IPS DF 6.9 (cell line): Measurements from ENCODE around the gene SUPT20HL1.
"Not testable (repeated sequence)": the region's sequence is repeated elsewhere in the genome, so short reads cannot be mapped to it uniquely, and the experiment has no call there.

ENCODE experiments used
- DNase-seq: peaks from one replicate; pipeline ENCODE4 v3.0.0-alpha.2; 2013; ENCODE audit warnings: low read depth, low spot score
- H3K27ac ChIP-seq: one replicate; pipeline ENCODE4 v1.5.1; 2013; ENCODE audit warnings: low read length, control low read depth
- H3K27me3 ChIP-seq: 2 replicates; pipeline ENCODE4 v1.6.1; 2013; ENCODE audit warnings: mild to moderate bottlenecking, low read length; ENCODE audit not compliant: control insufficient read depth, insufficient read depth
- H3K36me3 ChIP-seq: 2 replicates; pipeline ENCODE4 v1.6.1; 2013; ENCODE audit warnings: low read length; ENCODE audit not compliant: control insufficient read depth, insufficient read depth
- H3K4me1 ChIP-seq: 2 replicates; pipeline ENCODE4 v1.6.1; 2013; ENCODE audit warnings: low read length; ENCODE audit not compliant: control insufficient read depth, insufficient read depth
- H3K4me3 ChIP-seq: 2 replicates; pipeline ENCODE4 v1.5.1; 2013; ENCODE audit warnings: mild to moderate bottlenecking, low read length
- H3K9me3 ChIP-seq: 2 replicates; pipeline ENCODE4 v1.6.1; 2013; ENCODE audit warnings: low read length, inconsistent platforms; ENCODE audit not compliant: control insufficient read depth, insufficient read depth
- WGBS: extraction: QIAGEN DNeasy Blood & Tissue Kit; methylation state at CpG from one replicate; pipeline ENCODE4 v1.1.7; 2013; ENCODE audit warnings: mixed read lengths, missing lambda C conversion rate; ENCODE audit not compliant: insufficient read length, insufficient coverage; 5-methylcytosine and 5-hydroxymethylcytosine counted together

The SUPT20HL1 gene

GRCh38 chrX:24376403-24376802 lies 16.0 kb downstream of the SUPT20HL1 start:
- no peak overlapping the region for H3K4me3 ChIP-seq
- no CpG with 5 or more reads among the region's 3 CpGs for WGBS
- H3K36me3 ChIP-seq = no peaks in the 10 kb centered on the region
- H3K4me1 ChIP-seq = peaks cover 6% of the 10 kb centered on the region; the same call in 1 of the 2 replicates
- no peaks in the 10 kb centered on the region for H3K9me3 ChIP-seq
- no peak for DNase-seq
- no peak overlapping the region for H3K27ac ChIP-seq
- H3K27me3 ChIP-seq = no peaks in the 10 kb centered on the region

DNA sequence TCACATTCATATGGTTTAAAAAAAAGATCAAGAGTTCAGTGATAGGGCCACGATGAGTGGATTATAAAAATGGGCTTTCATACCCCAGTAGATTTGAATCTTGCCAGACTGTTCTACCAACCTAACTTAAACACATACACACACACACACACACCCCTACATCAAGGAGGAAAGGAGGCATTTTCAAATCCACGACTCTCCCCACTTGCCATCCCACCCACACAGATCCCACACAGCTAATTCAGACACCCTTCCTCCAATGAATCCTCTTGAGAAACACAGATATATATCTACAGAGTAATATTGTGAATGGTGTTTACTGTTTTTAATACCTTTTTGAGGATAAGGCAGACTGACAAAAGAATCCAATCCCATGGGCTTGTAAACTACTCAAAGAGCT lies 16.8 kb downstream of the SUPT20HL1 start:
- WGBS = no CpG with 5 or more reads among the region's 2 CpGs
- Histone ChIP-seq H3K27me3 (no peaks in the 10 kb centered on the region), H3K9me3 (no peaks in the 10 kb centered on the region), H3K36me3 (no peaks in the 10 kb centered on the region), H3K27ac (no peak overlapping the region), H3K4me3 (no peak overlapping the region), H3K4me1 (peaks cover 4% of the 10 kb centered on the region; the same call in 1 of the 2 replicates)
- DNase-seq = no peak

GRCh38 chrX:24377911-24378468 lies 17.6 kb downstream of the SUPT20HL1 start:
- H3K9me3 ChIP-seq = no peaks in the 10 kb centered on the region
- no peaks in the 10 kb centered on the region for H3K27me3 ChIP-seq
- H3K4me3 ChIP-seq = no peak overlapping the region
- peaks cover 3% of the 10 kb centered on the region; the same call in 1 of the 2 replicates for H3K4me1 ChIP-seq
- DNase-seq = no peak
- no peak overlapping the region for H3K27ac ChIP-seq
- no peaks in the 10 kb centered on the region for H3K36me3 ChIP-seq
- no CpG with 5 or more reads among the region's 1 CpG for WGBS

DNA sequence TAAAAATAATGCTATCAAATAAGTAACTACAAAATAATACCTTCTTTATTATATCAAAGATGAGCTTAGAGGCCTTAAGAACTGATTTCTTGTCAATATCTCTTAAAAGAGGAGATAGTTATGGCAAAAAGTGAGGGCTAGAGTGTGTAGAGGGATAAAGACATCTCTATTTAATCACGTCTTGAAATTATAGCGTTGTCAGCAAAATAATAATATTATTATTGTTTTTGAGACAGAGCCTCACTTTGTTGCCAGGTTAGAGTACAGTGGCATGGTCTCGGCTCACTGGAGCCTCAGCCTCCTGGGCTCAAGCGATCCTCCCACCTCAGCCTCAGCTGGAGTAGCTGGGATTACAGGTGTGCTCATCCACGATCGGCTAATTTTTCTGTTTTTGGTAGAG lies 18.3 kb downstream of the SUPT20HL1 start:
- DNase-seq = no peak
- H3K4me1 ChIP-seq = peaks cover 3% of the 10 kb centered on the region; the same call in 1 of the 2 replicates
- WGBS = no CpG with 5 or more reads among the region's 6 CpGs
- H3K4me3 ChIP-seq = no peak overlapping the region
- no peaks in the 10 kb centered on the region for H3K9me3 ChIP-seq
- no peak overlapping the region for H3K27ac ChIP-seq
- no peaks in the 10 kb centered on the region for H3K36me3 ChIP-seq
- H3K27me3 ChIP-seq = no peaks in the 10 kb centered on the region

DNA sequence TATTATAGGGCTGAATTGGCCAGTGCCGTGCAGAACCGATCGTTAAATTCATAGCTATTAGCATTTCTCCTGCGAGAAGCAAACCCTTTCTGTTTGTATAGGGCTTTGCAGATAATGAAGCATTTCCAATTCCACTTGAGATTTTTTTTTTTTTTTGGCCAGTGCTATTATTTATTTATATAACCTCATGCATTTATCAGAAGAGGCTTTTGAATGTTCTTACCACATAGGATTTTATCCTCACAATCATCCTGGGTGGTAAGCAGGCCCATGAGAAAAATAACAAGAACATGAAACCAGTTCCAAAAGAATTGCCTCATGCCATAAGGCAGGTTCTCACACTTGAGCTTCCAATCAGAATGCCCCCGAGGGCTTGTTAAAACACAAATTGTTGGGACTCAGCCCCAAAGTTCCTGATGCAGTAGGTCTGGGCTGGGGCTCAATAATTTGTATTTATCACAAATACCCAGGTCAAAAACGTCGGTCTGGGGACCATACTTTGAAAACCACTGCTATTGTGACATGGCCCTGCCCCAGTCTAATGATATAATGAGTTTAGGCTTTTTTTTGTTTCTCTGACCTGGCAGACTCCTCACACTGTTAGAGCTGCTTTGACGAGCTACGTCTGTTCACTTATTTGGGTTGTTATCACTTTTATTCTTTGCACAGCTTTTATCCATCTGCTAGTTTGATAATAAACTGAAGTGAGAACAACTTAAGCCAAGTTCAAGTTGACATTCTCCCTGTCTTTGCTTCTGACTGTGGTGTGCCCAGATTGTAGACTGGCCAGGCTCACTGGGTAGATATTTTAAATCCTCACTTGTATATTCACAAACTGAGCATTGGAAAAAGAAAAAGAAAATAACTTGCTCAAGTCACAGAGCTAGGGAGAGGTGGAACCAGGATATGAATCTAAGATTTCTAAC lies 20.1 kb downstream of the SUPT20HL1 start:
- H3K27ac ChIP-seq = no peak overlapping the region
- no CpG with 5 or more reads among the region's 9 CpGs for WGBS
- H3K36me3 ChIP-seq = no peaks in the 10 kb centered on the region
- H3K4me3 ChIP-seq = no peak overlapping the region
- no peaks in the 10 kb centered on the region for H3K27me3 ChIP-seq
- DNase-seq = no peak
- H3K4me1 ChIP-seq = peaks cover 3% of the 10 kb centered on the region; the same call in 1 of the 2 replicates
- no peaks in the 10 kb centered on the region for H3K9me3 ChIP-seq

DNA sequence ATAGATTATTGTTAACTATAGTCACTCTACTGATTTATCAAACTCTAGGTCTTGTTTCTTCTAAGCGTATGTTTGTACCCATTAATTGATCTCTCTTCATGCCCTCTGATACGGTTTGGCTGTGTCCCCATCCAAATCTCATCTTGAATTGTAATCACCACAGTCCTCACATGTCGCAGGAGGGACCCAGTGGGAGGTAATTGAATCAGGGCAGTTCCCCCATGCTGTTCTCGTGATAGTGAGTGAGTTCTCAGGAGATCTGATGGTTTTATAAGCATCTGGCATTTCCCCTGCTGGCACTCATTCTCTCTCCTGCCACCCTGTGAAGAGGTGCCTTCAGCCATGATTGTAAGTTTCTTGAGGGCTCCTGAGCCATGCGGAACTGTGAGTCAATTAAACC lies 21.9 kb downstream of the SUPT20HL1 start:
- not testable (repeated sequence) for H3K27ac ChIP-seq, DNase-seq, H3K4me3 ChIP-seq, H3K36me3 ChIP-seq, H3K4me1 ChIP-seq, H3K9me3 ChIP-seq, H3K27me3 ChIP-seq
- no CpG with 5 or more reads among the region's 5 CpGs for WGBS

DNA sequence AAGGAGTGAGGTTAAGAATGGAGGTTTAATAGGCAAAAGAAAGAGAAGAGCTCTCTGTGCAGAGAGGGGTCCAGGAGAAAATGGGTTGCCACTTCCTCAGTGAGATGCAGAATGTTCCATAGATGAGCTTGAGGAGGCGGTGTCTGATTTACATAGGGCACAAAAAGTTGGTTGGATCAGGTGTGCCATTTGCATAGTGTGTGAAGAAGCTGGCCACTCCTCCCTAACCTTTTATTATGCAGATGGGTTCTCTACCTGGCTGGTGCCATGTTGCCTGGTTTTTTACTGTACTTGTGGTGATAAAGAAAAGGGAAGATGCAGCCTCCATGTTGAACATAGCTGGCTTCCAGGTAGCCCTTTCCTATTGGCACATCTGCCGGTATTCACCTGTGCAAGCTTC lies 27.3 kb downstream of the SUPT20HL1 start:
- Histone ChIP-seq H3K27me3 (no peaks in the 10 kb centered on the region), H3K4me1 (peaks cover 1% of the 10 kb centered on the region; the same call in 1 of the 2 replicates), H3K27ac (no peak overlapping the region), H3K9me3 (no peaks in the 10 kb centered on the region), H3K4me3 (no peak overlapping the region), H3K36me3 (no peaks in the 10 kb centered on the region)
- no peak for DNase-seq
- no CpG with 5 or more reads among the region's 2 CpGs for WGBS

GRCh38 chrX:24391389-24391788 lies 30.9 kb downstream of the SUPT20HL1 start:
- DNase-seq = no peak
- Histone ChIP-seq H3K36me3 (no peaks in the 10 kb centered on the region), H3K9me3 (no peaks in the 10 kb centered on the region), H3K4me1 (peaks cover 1% of the 10 kb centered on the region; the same call in 1 of the 2 replicates), H3K4me3 (no peak overlapping the region), H3K27ac (no peak overlapping the region), H3K27me3 (no peaks in the 10 kb centered on the region)
- no CpG with 5 or more reads among the region's 5 CpGs for WGBS

DNA sequence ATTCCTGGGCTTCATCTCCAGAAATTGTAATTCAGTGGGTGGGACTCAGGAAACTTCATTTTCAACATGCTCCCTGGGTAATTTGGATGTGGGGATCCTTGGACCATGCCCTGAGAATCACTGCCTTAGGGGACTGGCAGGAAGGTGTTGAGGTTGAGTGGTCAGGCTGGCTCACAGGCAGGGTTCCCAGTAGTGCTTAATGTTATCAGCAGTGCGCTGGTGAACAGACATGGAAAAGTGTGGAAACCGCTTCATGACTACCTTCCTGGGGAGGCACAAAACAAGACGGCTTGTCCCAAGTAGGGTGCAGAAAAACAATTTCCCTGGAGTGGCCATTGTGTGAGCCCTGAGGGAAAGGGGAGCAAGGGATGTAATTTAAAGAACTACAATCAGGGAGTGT lies 31.4 kb downstream of the SUPT20HL1 start:
- no peak overlapping the region for H3K4me3 ChIP-seq
- no peaks in the 10 kb centered on the region for H3K9me3 ChIP-seq
- H3K36me3 ChIP-seq = no peaks in the 10 kb centered on the region
- no peaks in the 10 kb centered on the region for H3K27me3 ChIP-seq
- WGBS = no CpG with 5 or more reads among the region's 3 CpGs
- no peak overlapping the region for H3K27ac ChIP-seq
- peaks cover 1% of the 10 kb centered on the region; the same call in 1 of the 2 replicates for H3K4me1 ChIP-seq
- DNase-seq = no peak

GRCh38 chrX:24392709-24393108 lies 32.3 kb downstream of the SUPT20HL1 start:
- DNase-seq = no peak
- no peak overlapping the region for H3K27ac ChIP-seq
- no peaks in the 10 kb centered on the region; the same call in 1 of the 2 replicates for H3K4me1 ChIP-seq
- no peaks in the 10 kb centered on the region for H3K27me3 ChIP-seq
- no CpG with 5 or more reads among the region's 6 CpGs for WGBS
- H3K4me3 ChIP-seq = no peak overlapping the region
- no peaks in the 10 kb centered on the region for H3K9me3 ChIP-seq
- H3K36me3 ChIP-seq = no peaks in the 10 kb centered on the region
